Measurements from ENCODE around the gene AFTPH.

AFTPH gene

DNA sequence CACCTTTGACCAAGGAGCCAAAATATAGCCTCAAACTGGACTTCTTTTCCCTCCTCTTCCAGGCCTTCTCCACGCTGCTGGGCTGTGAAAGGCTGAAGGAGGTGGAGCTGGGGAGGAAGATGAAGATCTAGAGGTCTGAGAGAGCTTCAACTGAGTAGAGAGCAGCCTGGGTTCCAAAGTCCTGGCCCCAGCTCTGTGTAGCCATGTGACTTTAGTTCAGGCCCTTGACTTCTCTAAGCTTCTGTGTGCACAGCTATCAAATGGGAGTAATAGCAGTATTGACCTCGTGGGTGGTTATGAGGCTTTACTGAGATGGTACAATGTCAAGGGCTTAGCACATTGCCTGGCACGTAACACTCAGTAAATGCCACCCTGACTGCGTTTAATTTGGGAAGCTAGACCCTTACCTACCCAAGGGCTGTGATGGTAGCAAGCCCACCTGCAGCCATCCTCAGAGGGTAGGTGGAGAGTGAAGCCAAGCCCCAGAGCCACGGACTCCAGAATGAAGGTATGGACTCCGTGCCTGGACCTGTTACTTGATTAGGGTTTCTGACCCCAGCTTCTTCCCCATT, 91.2 kb downstream of the AFTPH start:
- DNase-seq: no peak

GRCh38 chr2:64615844-64616536, 91.9 kb downstream of the AFTPH start:
- DNase-seq: no peak

DNA sequence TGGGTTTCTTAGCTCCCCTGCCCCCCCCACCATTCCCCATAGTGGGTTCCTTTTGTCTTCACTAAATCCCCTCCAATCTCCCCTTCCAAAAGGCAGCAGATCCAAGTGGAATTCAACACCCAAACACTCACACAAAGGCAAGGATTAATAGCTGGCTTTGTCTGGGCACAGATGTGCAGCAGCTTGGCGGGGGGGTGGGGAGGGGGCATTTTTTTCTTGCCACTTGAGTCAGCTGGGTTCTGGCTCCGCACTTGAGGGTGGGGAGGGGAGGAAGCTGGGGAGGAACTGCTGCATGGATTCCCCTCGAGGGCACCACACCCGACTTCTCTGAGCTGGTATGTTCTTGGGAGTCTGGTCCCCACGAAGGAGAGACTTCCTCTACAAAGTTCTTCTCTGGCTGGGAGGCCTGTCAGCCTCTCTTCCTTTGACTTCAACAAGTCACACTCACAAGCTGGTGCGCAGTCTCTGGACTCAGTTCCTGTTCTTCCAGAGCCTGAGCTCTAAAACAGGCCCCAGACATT, 93.6 kb downstream of the AFTPH start:
- DNase-seq: no peak

GRCh38 chr2:64620661-64621060, 96.5 kb downstream of the AFTPH start:
- DNase-seq: no peak

GRCh38 chr2:64622443-64623241, 98.5 kb downstream of the AFTPH start:
- no peak for DNase-seq

GRCh38 chr2:64623242-64623850, 99.2 kb downstream of the AFTPH start:
- DNase-seq: no peak

- DNase-seq: no peak
Measured at GRCh38 chr2:64624108-64624610, 100.0 kb downstream of the AFTPH start.

- no peak for DNase-seq
Measured at GRCh38 chr2:64624862-64625261, 100.7 kb downstream of the AFTPH start.

DNA sequence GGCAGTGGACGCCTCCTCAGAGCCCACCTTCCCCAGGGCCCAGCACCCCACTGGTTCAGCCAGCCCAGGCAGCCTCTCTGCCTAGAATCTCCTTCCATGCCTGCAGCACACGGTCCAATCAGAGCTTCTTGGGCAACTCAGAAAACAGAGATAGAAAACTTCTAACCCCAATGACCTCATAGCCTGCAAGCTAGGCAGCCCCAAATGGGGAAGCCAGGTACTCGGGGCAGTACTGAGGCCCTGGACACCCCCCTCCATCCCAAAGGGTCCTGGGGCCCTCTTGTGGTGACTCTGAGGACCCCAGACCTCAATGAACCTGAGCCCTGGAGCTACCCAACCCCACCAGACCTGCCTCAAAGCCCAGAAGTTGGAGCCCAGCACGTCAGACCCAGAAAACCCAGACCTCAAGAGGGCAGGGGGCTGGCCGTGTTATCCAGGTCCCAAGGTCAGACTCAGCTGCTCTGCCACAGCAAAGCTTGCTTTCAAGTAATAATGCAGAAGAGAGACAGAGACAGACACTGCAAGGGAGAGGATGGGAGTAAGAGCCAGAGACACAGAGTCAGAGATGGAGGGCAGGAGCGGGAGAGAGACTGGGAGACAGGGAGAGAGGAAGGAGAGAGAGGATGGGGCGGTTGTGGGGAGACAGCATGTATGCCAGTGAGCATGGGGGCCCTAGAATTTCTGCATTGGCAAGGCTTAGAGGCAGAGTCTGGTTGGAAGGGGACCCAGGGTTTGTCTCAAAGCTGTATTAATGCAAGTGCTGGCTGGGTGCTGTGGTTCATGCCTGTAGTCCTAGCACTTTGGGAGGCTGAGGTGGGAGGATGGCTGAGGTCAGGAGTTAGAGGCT, 101.4 kb downstream of the AFTPH start:
- no peak for DNase-seq

DNA sequence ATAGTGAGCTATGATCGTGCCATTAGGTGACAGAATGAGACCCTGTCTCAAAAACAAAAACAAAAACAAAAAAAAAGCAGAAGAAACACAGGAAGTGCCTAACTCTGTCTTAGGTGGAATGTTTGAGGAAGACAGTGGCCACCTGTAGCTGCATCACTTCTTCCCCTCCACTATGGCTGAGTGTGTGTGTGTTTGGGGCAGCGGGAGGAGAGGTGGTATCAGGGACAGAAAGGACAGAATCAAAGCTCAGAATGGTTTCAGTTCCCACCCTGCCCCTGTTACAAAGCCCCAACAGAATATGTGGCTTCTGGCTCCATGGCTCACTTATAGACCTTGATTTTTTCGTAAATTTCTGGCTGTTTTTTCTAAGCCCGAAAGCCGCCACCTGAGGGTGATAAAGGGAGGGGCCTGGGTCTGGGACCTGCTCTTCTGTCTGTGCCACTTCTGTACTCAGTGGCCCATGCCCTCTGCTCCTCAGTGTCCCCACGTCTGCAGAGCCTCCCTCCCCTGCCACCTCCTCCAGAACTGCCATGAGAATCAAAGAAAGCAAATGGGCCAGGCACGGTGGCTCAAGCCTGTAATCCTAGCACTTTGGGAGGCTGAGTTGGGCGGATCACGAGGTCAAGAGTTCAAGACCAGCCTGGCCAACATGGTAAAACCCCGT, 102.2 kb downstream of the AFTPH start:
- no peak for DNase-seq

DNA sequence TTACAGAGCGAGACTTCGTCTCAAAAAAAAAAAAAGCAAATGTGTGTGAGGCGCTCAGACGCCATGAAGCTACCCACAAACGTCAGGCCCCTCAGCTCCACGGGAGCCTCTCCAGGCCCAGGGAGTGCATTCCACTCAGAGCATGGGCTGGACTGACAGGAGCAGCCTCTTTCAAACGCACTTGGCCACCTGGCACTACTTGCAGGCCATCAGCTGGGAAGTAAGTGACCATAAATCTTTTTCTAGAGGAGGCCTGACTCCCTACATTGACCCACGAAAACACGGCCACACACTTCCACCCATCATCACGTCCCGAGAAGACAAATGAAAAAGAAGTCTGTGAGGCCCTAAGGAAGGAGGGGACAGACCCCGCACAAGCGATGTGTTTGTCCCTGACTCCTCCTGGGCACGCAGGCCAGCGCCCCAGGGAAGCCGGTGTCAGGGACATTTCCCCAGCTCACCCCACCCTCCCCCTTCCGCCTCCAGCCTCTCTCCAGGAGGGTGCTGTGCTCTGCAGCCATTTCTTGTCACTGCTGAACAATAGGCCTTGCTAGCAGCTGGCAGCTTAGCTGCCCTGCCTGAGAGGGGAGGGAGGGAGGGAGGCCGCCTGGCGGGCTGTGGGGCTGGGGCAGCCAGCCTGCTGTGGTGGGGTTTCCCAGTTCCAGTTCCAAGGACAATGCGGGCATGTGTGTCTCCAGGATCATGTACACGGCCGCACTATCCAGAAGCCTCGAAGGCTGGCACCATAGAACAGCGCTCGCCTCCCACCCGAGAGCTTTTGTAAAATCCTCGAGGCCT, 103.0 kb downstream of the AFTPH start:
- DNase-seq: no peak

DNA sequence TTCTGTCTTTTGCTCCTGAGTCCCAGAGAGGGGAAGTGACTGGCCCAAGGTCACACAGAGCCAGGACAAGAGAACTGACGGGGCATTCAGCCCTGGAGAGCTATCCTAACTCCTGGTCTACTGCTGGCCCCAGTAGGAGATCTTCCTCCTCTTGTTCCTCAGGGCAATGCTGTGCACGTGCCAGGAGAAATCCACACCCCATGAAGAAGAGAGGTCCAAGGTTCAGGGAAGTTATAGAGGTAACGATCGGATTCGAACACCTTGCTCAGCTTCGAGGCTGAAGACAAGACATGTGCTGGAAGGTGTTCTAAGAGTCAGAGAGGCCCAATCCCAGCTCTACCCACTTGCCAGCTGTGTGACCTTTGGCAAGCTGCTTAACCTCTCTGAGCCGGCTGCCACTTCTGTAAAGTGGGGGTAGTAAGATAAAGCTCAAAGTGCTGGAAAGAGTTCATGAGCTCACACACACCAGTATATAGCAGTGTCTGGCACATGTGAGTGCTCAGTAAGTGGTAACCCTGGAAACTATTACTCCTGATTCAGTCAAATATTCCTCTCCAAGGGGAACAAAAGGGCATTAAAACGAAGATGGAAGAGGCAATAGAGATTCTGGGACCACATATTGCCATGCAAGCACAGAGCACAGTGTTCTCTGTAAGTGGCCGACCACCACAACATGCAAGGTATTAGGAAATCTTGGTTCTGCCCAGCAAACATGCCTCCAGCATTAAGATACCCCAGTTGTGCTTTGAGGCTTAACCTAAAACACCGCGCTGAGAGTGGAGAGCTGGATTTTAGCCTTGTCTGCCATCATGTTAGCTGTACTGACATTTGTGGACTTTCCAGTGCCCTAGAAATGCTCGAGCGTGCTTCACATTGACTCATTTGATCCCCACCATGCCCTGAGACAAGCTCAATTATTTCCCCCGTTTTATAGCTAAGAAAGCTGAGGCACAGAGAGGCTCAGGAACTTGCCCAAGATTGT, 104.0 kb downstream of the AFTPH start:
- DNase-seq: no peak

DNA sequence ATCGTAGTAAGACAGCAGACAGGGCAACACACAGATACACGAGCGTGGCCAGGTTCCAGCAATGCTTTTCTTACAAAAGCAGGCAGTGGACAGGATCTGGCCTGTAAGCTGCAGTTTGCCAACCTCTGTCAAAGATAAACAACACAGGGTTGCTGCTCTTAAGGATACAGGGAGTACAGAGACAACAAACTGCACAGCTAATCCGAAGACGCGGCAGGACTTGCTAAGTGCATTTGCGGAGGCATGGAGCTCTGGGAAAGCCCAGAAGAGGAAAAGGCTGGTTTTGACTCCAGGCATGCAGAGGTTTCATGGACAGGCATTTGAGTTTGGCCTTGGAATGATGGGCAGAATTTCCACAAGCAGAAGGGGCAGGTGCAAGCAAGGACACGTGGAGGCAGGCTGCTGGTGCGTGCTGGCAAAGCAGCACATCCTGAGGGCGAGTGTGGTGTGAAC, 105.2 kb downstream of the AFTPH start:
- DNase-seq: no peak

- no peak for DNase-seq
Measured at GRCh38 chr2:64629875-64630274, 105.7 kb downstream of the AFTPH start.

DNA sequence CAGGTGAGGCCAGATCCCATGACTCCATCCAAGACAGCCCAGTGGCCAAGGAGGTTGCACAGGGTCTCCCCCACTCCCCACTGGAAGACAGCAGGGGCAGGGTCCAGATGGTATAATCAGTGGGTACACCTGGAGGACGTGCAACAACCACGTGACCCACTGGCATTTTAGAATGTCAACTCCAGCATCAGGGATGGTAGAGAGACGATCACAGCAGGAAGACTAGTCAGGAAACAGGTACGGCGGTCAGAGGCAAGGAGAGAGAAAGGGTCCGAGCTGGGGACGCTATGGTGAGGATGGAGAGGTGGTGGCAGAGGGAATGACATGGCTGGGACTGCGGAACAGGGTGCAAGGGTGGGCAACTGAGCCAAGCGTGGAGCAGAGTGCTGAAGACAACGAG, 106.6 kb downstream of the AFTPH start:
- DNase-seq: no peak

- no peak for DNase-seq
Measured at GRCh38 chr2:64631771-64632170, 107.6 kb downstream of the AFTPH start.

DNA sequence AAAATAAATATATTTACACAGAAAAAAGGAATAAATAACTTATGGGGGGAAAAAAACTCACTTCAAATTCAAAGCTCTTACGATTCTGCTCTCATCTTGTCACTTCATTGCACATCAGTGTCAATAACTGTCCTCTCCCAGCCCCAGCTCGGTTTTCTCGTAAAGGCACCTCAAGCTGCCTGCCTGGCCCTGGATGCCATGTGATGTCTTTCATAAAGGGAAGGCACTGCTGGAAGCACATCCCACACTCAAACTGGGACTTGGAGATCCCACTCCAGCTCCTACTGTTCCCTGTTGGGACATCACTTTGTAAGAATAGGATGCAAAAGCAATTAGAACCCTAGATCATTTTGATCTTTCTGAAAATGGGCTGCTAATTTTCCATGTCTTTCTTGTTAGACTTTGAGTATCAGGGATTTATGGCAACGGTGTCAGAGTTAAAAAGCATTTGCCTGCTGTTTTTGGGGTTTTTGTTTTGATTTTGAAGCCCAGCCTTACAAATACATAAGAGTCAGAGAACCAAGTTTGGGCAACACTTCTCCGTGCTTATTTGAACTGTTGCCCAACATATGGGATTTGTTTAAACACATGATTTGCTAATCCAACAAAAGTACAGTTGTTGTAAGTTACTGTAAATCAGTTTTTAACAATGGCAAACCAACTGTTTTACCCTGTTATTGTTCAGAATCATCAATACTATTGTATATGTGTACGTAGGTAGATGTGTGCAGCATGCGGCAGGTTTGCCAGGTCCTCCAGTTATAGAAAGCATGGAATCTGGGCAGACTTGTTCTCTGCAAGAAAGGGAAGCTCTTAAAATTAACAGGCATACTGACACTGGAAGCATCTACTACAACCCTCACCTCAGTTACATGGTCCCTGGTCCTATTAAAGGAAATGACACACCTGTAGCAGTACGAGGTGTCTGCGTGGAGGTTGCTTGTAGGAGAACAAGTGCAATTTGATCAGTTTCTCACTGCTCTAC, 109.0 kb downstream of the AFTPH start:
- DNase-seq: no peak
